ENCODE results near the gene GRHL1. TPM values are rescaled to one million over a fixed set of nuclear protein-coding genes. Genes with fewer than 3 reads are reported as not detected.

Gene GRHL1
- total RNA-seq, 1 experiment from 2014 or later: 2.5 TPM

DNA sequence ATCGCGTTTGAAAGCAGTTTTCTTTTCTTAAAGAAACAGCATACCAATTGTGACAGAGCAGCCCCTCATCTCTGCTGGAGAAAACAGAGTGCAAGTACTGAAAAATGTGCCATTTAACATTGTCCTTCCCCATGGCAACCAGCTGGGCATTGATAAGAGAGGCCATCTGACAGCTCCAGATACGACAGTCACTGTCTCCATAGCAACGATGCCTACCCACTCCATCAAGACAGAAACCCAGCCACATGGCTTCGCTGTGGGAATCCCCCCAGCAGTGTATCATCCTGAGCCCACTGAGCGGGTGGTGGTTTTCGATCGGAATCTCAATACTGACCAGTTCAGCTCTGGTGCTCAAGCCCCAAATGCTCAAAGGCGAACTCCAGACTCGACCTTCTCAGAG lies 9.5 kb downstream of the GRHL1 start:
- H4K5ac ChIP-seq (ENCODE audit: insufficient read length, low read depth, low read length): no peak overlapping the region
- no peak overlapping the region for H2BK20ac ChIP-seq (ENCODE audit: low read depth, low read length, poor library complexity, severe bottlenecking)
- no peak overlapping the region for H3K4ac ChIP-seq (ENCODE audit: low read depth, low read length)
- WGBS (ENCODE audit: extremely low coverage, insufficient read length, low lambda C conversion rate): no CpG with 5 or more reads among the region's 10 CpGs
- no peak overlapping the region for H3K27ac ChIP-seq (ENCODE audit: insufficient read length, low read depth, low read length)
- DNase-seq: no peak
- H3K27me3 Mint-ChIP-seq (ENCODE audit: low read depth): no peaks in the 10 kb centered on the region
- no peaks in the 10 kb centered on the region for H4K20me1 ChIP-seq (ENCODE audit: control insufficient read depth, insufficient read depth, insufficient read length)
- no peak overlapping the region for H2BK5ac ChIP-seq (ENCODE audit: insufficient read length, low read length)
- no peaks in the 10 kb centered on the region for H3K23me2 ChIP-seq (ENCODE audit: insufficient read length, low read depth, low read length, poor library complexity, severe bottlenecking)
- no peak overlapping the region for H4K8ac ChIP-seq (replicated peaks; ENCODE audit: insufficient read length, low read depth, low read length)
- H3K56ac ChIP-seq (ENCODE audit: insufficient read length, low read depth, low read length): no peak overlapping the region
- no peaks in the 10 kb centered on the region for H3K9me3 Mint-ChIP-seq
- no peak overlapping the region for H2BK120ac ChIP-seq (ENCODE audit: low read depth, low read length, poor library complexity, severe bottlenecking)
- no peak overlapping the region for H2AFZ ChIP-seq (ENCODE audit: low read length)
- H3K4me2 ChIP-seq (ENCODE audit: insufficient read depth, insufficient read length, low read length): no peak overlapping the region
- H2AK5ac ChIP-seq (ENCODE audit: insufficient read length, low read length): no peak overlapping the region
- H2BK15ac ChIP-seq (ENCODE audit: low read depth, low read length): no peak overlapping the region
- no peak for TF ChIP-seq CTCF (conservative IDR thresholded peaks at IDR 0.05)
- no peak overlapping the region for H3K23ac ChIP-seq (ENCODE audit: insufficient read length, low read depth, low read length)
- no peak overlapping the region for H3K14ac ChIP-seq (ENCODE audit: insufficient read depth, low read length)
- no peaks in the 10 kb centered on the region for H3K27me3 ChIP-seq (ENCODE audit: insufficient read depth, low read length)
- no peak overlapping the region for H3K9ac ChIP-seq (ENCODE audit: extremely low read depth, insufficient read length, low read length)
- H2BK12ac ChIP-seq (ENCODE audit: insufficient read length, low read depth, low read length): no peak overlapping the region
- H3K4me3 Mint-ChIP-seq: no peak overlapping the region
- H3K4me1 Mint-ChIP-seq: no peaks in the 10 kb centered on the region; a peak in 1 of 4 replicates
- no peak overlapping the region for H3T11ph ChIP-seq (ENCODE audit: low read length)
- H3K27ac Mint-ChIP-seq: no peak overlapping the region
- H3K4me1 ChIP-seq (ENCODE audit: insufficient read depth, low read length): no peaks in the 10 kb centered on the region
- H3K18ac ChIP-seq (ENCODE audit: insufficient read length, low read depth, low read length): no peak overlapping the region
- no peaks in the 10 kb centered on the region for H3K79me2 ChIP-seq (ENCODE audit: insufficient read depth, low read length)
- H3K36me3 Mint-ChIP-seq (ENCODE audit: insufficient read depth in 1 of 3, low read depth in 3 of 3): no peaks in the 10 kb centered on the region; a peak in 1 of 7 replicates
- H4K91ac ChIP-seq (ENCODE audit: insufficient read length, low read depth, low read length): no peak overlapping the region
- H3K9me3 ChIP-seq (ENCODE audit: control insufficient read depth, low read depth, low read length): no peaks in the 10 kb centered on the region
- no peaks in the 10 kb centered on the region for H3K79me1 ChIP-seq (ENCODE audit: insufficient read depth, low read depth, low read length, poor library complexity, severe bottlenecking)
